COR-L47 (cell line): ENCODE measurements around the gene GPR162.

Experiments used
- DNase-seq: peaks from one replicate; lab custom pipeline; 2025; lab: John Stamatoyannopoulos, UW

GPR162 gene

GRCh38 chr12:6822426-6823135 is 960 bp downstream of the GPR162 start:
- DNase-seq, result no peak

- DNase-seq, result no peak
These were observed 1.8 kb downstream of the GPR162 start for GRCh38 chr12:6823182-6824084.

DNA sequence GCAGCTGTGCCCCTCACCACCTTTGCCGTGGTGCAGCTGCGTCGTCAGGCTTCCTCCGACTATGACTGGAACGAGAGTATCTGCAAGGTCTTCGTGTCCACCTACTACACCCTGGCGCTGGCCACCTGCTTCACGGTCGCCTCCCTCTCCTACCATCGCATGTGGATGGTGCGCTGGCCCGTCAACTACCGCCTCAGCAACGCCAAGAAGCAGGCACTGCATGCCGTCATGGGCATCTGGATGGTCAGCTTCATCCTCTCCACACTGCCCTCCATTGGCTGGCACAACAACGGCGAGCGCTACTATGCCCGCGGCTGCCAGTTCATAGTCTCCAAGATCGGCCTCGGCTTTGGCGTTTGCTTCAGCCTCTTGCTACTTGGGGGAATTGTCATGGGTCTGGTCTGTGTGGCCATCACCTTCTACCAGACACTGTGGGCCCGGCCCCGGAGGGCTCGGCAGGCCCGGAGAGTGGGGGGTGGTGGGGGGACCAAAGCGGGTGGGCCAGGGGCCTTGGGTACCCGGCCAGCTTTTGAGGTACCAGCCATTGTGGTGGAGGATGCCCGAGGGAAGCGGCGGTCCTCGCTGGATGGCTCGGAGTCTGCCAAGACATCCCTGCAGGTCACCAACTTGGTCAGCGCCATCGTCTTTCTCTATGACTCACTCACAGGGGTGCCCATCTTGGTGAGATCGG is 2.6 kb downstream of the GPR162 start:
- DNase-seq, result no peak

GRCh38 chr12:6824901-6825381 is 3.3 kb downstream of the GPR162 start:
- no peak for DNase-seq

DNA sequence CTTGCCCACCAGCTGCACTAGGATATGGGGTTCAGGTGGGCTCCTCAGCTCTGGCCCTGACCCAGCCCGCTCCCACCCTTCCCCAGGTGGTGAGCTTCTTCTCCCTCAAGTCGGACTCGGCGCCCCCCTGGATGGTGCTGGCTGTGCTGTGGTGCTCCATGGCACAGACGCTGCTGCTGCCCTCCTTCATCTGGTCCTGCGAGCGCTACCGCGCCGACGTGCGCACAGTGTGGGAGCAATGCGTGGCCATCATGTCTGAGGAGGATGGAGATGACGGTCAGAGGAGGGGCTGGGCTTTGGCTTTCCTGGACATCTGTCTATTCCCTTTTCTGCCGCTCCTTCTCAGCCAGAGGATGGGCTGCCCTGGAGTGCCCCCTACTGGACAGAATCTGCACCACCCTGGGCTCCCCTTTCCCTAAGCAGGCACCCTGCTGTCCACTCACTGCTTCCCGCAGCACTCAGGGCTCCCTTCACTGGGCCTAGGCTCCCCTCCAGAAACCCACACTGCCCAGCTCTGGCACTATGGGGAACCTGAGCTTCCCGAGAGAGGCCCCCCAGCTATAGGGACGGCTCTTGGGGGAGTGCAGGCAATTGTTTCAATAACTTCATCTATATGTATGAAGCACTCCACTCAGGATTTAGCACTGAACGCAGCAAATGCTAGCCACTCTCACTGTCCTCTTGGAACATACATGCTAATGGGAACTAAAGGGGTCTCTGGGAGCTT is 3.9 kb downstream of the GPR162 start:
- DNase-seq, result peak; percentile 45

- DNase-seq, result no peak
These were observed 4.6 kb downstream of the GPR162 start for GRCh38 chr12:6826125-6826733.

- DNase-seq, result no peak
These were observed 5.3 kb downstream of the GPR162 start for GRCh38 chr12:6826734-6827436.

DNA sequence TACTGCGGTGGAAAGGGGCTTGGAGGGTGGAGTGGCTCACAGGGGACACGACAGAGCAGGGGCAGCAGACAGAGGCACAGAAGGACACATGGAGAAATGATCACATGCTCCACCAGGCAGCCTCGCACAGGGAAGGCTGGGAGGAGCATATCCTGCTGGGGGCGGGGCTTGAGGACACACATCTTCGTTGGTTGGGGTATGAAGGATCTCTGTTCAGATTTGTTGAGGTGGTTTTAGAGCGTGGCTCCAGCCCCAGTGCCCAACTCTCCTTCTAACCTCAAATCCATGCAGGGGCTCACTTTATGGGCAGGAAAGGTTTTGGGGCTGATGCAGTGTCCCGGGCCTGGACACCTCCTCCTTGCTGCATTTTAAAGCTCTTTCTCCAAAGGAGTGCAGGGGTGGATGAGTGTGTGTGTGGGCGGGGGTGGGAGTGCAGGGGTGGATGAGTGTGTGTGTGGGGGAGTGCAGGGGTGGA is 5.9 kb downstream of the GPR162 start:
- peak; percentile 54 for DNase-seq

DNA sequence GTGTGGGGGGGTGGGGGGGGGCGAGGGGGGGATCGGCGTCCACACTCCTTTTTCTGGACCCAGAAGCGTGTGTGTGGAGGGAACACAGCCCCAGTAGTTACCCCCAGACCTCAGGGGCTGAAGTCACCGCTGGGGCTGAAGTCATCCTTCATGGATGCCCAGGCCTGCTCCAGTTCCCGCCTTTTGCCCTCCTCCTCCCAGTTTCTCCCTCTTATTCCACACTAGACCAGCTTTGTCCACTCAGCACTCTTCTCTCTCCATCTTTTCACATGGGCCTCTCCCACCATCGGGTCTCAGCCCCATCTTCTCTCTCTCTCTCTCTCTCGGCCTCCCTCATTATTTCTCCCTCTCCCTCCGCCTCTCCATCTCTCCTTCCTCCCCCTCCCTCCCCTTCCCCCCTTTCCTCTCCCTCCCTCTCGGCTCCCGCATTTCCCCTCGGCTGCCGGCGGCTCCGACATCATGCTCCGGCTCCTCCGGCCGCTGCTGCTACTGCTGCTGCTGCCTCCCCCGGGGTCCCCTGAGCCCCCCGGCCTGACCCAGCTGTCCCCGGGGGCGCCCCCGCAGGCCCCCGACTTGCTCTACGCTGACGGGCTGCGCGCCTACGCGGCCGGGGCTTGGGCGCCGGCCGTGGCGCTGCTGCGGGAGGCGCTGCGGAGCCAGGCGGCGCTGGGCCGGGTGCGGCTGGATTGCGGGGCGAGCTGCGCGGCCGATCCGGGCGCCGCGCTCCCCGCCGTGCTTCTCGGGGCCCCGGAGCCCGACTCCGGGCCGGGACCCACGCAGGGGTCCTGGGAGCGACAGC is 6.6 kb downstream of the GPR162 start, which contains the start of gene P3H3:
Gene P3H3 (plus strand): TSS at position 426 of the 799 bp plus-strand sequence. CDS start 34 bp downstream, at position 460.
- no peak for DNase-seq

DNA sequence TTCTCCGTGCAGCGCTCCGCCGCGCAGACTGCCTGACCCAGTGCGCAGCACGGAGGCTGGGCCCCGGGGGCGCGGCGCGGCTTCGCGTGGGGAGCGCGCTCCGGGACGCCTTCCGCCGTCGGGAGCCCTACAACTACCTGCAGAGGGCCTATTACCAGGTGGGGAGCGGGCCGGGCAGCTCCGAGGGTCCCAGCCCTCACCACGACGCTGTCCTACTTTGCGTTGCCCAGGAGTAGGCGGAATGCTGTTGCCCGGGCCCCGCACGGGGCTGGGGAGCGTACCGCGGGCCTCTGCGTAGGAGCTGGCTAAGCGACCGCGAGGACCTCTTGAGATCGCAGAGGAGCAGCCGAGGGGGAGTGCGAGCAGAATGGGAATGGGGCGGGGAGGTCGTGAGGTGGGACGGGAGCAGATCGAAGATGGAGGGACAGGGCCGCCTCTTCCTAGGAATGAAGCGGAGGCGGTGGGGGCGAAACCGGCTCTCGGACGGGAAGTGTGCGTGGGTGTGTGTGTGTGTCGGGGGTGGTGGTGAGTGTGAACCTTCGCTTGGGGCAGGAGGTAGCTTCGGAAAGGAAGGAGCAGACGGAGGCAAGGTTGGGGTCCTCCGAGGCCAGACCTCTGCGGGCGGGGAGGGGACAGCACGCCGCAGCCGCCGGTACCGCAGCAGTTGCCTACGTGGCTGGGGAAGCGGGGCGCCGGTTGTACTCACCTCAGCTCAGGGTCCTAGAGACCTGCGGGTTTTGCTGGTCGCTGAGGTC is 7.3 kb downstream of the GPR162 start:
- DNase-seq, result no peak

GRCh38 chr12:6829536-6830220 is 8.1 kb downstream of the GPR162 start:
- DNase-seq, result no peak

GRCh38 chr12:6830286-6830890 is 8.8 kb downstream of the GPR162 start:
- no peak for DNase-seq

- no peak for DNase-seq
These were observed 9.4 kb downstream of the GPR162 start for GRCh38 chr12:6830999-6831398.

DNA sequence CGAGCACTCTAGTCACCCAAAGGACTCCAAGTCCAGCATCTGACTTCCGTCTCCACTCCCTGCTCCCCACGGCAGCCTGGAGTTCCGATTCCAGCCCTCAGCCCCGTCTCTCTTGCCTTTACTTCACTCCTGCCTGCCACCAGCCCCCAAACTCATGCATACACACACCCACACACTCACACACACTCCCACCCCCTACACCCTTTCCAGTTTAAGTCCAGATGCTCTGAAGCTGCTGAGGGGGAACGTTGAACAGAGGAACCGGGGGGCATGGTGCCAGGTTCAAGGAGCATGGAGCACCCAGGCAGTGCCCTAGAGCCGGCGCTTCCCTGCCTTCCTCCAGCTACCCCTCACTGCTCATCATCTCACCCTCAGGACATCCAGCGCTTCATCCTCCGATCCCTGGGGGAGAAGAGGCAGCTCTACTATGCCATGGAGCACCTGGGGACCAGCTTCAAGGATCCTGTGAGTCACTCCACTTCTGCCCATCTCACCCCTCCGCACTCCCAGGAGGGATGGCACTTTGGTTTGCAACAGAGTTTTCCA is 9.9 kb downstream of the GPR162 start:
- no peak for DNase-seq

DNA sequence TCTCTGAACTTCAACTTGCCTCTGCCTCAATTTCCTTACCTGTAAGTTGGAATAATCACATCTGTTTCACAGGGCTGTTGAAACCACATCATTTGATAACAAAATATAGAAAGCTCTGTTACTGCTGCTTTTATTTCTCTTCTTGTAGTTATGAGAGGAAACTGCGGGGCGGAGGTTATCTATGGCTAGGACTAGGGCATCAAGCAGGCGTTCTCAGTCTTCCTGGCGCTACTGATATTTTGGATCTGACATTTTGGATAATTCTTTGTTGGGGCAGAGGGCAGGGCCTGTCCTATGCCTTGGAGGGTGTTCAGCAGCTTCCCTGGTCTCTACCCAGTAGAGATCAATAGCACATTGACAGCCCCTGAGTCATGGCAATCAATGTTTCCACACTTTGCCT is 10.5 kb downstream of the GPR162 start:
- DNase-seq, result no peak

DNA sequence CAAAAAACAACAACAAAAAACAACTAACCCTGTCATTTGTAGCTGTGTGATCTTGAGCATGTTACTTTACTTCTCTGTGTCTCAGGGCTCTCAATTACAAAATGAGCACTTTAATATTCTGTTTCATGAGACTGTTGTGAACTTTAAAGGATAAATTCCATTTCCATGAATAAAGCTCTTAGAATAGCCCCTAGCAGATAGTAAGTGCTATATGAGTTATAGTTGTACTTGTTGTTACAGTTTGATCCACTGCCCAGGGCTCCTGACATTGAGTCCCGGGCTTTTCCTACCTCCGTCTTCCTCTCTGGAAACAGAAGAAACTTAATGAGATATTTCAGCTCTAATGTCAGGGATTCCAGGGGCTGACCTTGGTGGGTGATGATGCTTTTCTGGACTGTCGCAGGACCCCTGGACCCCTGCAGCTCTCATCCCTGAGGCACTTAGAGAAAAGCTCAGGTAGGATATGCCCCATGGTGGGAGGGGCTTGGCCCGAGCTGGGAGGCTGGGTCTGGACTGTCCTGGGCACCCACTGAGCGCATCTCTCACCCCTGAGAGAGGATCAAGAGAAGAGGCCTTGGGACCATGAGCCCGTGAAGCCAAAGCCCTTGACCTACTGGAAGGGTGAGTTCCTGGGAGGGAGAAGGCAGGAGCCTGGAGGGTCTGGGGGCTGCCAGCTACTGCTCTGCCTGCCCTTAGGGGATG is 11.7 kb downstream of the GPR162 start:
- no peak for DNase-seq

GRCh38 chr12:6834254-6834653 is 12.6 kb downstream of the GPR162 start:
- DNase-seq, result no peak
